HEK293T (cell line): ENCODE measurements around the gene GPALPP1.
"Not testable (repeated sequence)": the region's sequence is repeated elsewhere in the genome, so short reads cannot be mapped to it uniquely, and the experiment has no call there.

Experiments used
- CTCF ChIA-PET: fragments of 350-600 bp; formaldehyde crosslinking; extraction: SDS; loops from one replicate; lab custom pipeline; 2021; ENCODE audit warnings: antibody characterized with exemption, inconsistent platforms; lab: Yijun Ruan, JAX
- POLR2A ChIA-PET: fragments of 350-600 bp; formaldehyde crosslinking; extraction: SDS; loops from one replicate; lab custom pipeline; 2020; ENCODE audit warnings: antibody characterized with exemption, inconsistent platforms; lab: Yijun Ruan, JAX
- DNase-seq: peaks from one replicate; pipeline ENCODE4 v3.0.0; 2012; ENCODE audit warnings: mixed read lengths; ENCODE audit errors: extremely low spot score
- ARNT ChIP-seq: fragments of 450-650 bp; IDR thresholded peaks from 2 replicates; pipeline ENCODE4 v1.6.1; 2017; ENCODE audit warnings: mild to moderate bottlenecking
- BHLHE40 ChIP-seq: fragments of 450-650 bp; IDR thresholded peaks from 2 replicates; pipeline ENCODE4 v1.6.1; 2016; ENCODE audit warnings: mild to moderate bottlenecking, moderate library complexity, borderline replicate concordance
- CTBP1 ChIP-seq: fragments of 450-650 bp; IDR thresholded peaks from 2 replicates; pipeline ENCODE4 v1.6.1; 2016; ENCODE audit warnings: borderline replicate concordance
- ELF4 ChIP-seq: fragments of 450-650 bp; IDR thresholded peaks from 2 replicates; pipeline ENCODE4 v1.6.1; 2017; ENCODE audit warnings: antibody characterized with exemption
- FOXA1 ChIP-seq: fragments of 450-650 bp; IDR thresholded peaks from 2 replicates; pipeline ENCODE4 v1.6.1; 2016; ENCODE audit warnings: mild to moderate bottlenecking
- FOXK2 ChIP-seq: fragments of 450-650 bp; IDR thresholded peaks from 2 replicates; pipeline ENCODE4 v1.6.1; 2016; ENCODE audit warnings: mild to moderate bottlenecking
- FOXM1 ChIP-seq: fragments of 450-650 bp; IDR thresholded peaks from 2 replicates; pipeline ENCODE4 v1.6.1; 2017; ENCODE audit warnings: mild to moderate bottlenecking, borderline replicate concordance
- HDGF ChIP-seq: fragments of 450-650 bp; IDR thresholded peaks from 2 replicates; pipeline ENCODE4 v1.6.1; 2017; ENCODE audit warnings: antibody characterized with exemption, borderline replicate concordance
- L3MBTL2 ChIP-seq: fragments of 450-650 bp; conservative IDR thresholded peaks from 2 replicates; pipeline ENCODE4 v1.6.1; 2016; ENCODE audit warnings: mild to moderate bottlenecking
- LEF1 ChIP-seq: fragments of 450-650 bp; IDR thresholded peaks from 2 replicates; pipeline ENCODE4 v1.6.1; 2017; ENCODE audit warnings: mild to moderate bottlenecking, borderline replicate concordance
- NFRKB ChIP-seq: fragments of 450-650 bp; IDR thresholded peaks from 2 replicates; pipeline ENCODE4 v1.6.1; 2016; ENCODE audit warnings: mild to moderate bottlenecking, moderate library complexity
- PKNOX1 ChIP-seq: fragments of 450-650 bp; IDR thresholded peaks from 2 replicates; pipeline ENCODE4 v1.6.1; 2016
- SP1 ChIP-seq: fragments of 450-650 bp; IDR thresholded peaks from 2 replicates; pipeline ENCODE4 v1.6.1; 2017
- SUZ12 ChIP-seq: fragments of 450-650 bp; IDR thresholded peaks from 2 replicates; pipeline ENCODE4 v1.6.1; 2016; ENCODE audit warnings: mild to moderate bottlenecking
- TARDBP ChIP-seq: fragments of 450-650 bp; IDR thresholded peaks from 2 replicates; pipeline ENCODE4 v1.6.1; 2016
- ZNF384 ChIP-seq: fragments of 450-650 bp; IDR thresholded peaks from 2 replicates; pipeline ENCODE4 v1.6.1; 2016

Gene GPALPP1

GRCh38 chr13:44989071-44989889 is at the start of gene GPALPP1, which contains the start of gene NUFIP1:
GPALPP1 (plus strand) TSS chr13:44989538; CDS start chr13:44989655, 117 bp downstream.
NUFIP1 (minus strand) TSS chr13:44989471; CDS start chr13:44989436, 35 bp downstream.
- peak; percentile 95 for DNase-seq
- ChIA-PET CTCF (no interaction called here), POLR2A (no interaction called here)
- TF ChIP-seq SP1 (no peak), TARDBP (no peak), BHLHE40 (no peak), PKNOX1 (peak; percentile 79), ARNT (0 out of 2 replicates have a peak, but pooled peaks have one; percentile 25), HDGF (no peak), FOXA1 (no peak), ELF4 (0 out of 2 replicates have a peak, but pooled peaks have one; percentile 8), LEF1 (no peak), FOXK2 (no peak), CTBP1 (no peak), ZNF384 (no peak), NFRKB (no peak), FOXM1 (no peak), L3MBTL2 (peak; percentile 91), SUZ12 (no peak)

GRCh38 chr13:44943411-44943810 is 45.9 kb upstream of the GPALPP1 start:
- POLR2A ChIA-PET, DNase-seq, CTCF ChIA-PET: not testable (repeated sequence)

GRCh38 chr13:44951184-44951583 is 38.2 kb upstream of the GPALPP1 start:
- POLR2A ChIA-PET: no interaction called here
- CTCF ChIA-PET: no interaction called here

DNA sequence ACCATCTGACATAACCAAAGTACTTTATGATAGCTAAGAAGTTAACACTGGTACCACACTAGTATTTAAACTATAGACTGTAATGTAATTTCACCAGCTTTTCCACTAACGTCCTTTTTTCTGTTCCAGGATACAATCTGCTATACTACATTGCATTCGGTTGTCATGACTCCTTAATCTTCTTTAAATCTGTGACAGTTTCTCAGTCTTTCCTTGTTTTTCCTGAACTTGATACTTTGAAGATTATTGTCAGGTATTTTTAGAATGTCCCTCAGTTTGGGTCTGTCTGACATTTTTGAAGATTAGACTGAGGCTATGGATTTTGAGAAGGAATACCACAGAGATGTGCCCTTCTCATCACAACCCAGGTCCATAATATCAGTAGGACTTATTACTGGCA is 36.7 kb upstream of the GPALPP1 start:
- CTCF ChIA-PET: no interaction called here
- DNase-seq: no peak

More at GRCh38 chr13:44951184-44951583, 38.2 kb upstream of the GPALPP1 start:
- DNase-seq: no peak
- no peak for TF ChIP-seq PKNOX1
- TF ChIP-seq HDGF: no peak

GRCh38 chr13:44954224-44954623 is 35.1 kb upstream of the GPALPP1 start:
- no peak for DNase-seq
- POLR2A ChIA-PET: no interaction called here
- TF ChIP-seq FOXA1 (no peak), TARDBP (no peak), PKNOX1 (no peak), CTBP1 (no peak), FOXK2 (no peak), ARNT (no peak), L3MBTL2 (no peak), SUZ12 (no peak), ELF4 (no peak), NFRKB (no peak)
- CTCF ChIA-PET: no interaction called here

More for the DNA sequence above, 36.7 kb upstream of the GPALPP1 start:
- POLR2A ChIA-PET: no interaction called here
- no peak for TF ChIP-seq FOXK2
- no peak for TF ChIP-seq SP1
- no peak for TF ChIP-seq ARNT
- TF ChIP-seq BHLHE40: no peak
- no peak for TF ChIP-seq FOXM1
- TF ChIP-seq L3MBTL2: no peak
- TF ChIP-seq FOXA1: no peak
- TF ChIP-seq CTBP1: no peak
- no peak for TF ChIP-seq ZNF384

GRCh38 chr13:44955406-44955805 is 33.9 kb upstream of the GPALPP1 start:
- CTCF ChIA-PET: no interaction called here
- TF ChIP-seq L3MBTL2: no peak
- POLR2A ChIA-PET: no interaction called here
- DNase-seq: no peak

GRCh38 chr13:44961997-44962396 is 27.3 kb upstream of the GPALPP1 start:
- POLR2A ChIA-PET: no interaction called here
- no peak for DNase-seq
- no peak for TF ChIP-seq L3MBTL2
- TF ChIP-seq PKNOX1: no peak
- no peak for TF ChIP-seq LEF1
- TF ChIP-seq SUZ12: no peak
- no peak for TF ChIP-seq HDGF
- no peak for TF ChIP-seq ZNF384
- TF ChIP-seq ELF4: no peak
- TF ChIP-seq NFRKB: no peak
- TF ChIP-seq TARDBP: no peak
- no peak for TF ChIP-seq CTBP1
- no peak for TF ChIP-seq FOXA1
- no peak for TF ChIP-seq FOXK2
- no peak for TF ChIP-seq FOXM1
- no peak for TF ChIP-seq ARNT
- CTCF ChIA-PET: no interaction called here
